Stimulated activated CD4-positive, alpha-beta T cell treated with anti-CD3 and anti-CD28 coated beads, Interleukin-1b, Interleukin-23, amount 100 ng/mL, for 24 hours (primary cell): ENCODE measurements around the gene VSIG10L2.

Experiments used
- DNase-seq, 4 experiments: peaks; one replicate each; pipeline ENCODE4 v3.0.0-alpha.2; 2020; ENCODE audit warnings: low read depth in 4 of 4, low spot score in 1 of 4

Gene VSIG10L2

DNA sequence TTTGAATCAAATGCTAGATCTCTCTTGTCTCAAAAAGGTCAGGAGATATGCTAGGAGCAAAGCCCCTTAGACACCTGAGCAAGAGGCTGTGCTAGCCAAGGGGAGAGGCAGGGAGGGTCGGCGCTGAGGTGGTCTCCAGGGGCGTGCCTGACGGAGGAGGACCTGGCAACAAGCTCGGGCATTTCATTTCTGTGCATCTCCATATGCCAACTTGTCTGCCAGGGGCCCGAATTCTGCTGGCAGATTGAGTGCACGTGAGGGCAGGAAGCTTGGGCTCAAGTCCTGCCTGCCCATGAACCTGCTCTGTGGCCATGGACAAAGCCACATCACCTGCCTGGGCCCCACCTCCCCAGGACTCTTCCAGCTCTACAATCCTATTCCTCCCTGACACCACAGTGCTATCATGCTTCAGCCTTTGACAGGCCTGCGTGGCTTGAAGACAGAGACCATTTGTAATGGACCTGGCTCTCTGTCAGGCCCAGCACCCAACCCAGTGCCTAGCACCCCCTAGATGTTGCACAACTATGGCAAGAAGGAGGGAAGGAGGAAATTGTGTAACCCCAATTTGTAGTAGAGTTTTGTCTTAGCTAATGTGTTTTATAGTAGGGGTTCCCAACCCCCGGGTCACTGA, 16.3 kb upstream of the VSIG10L2 start:
- DNase-seq: no peak

DNA sequence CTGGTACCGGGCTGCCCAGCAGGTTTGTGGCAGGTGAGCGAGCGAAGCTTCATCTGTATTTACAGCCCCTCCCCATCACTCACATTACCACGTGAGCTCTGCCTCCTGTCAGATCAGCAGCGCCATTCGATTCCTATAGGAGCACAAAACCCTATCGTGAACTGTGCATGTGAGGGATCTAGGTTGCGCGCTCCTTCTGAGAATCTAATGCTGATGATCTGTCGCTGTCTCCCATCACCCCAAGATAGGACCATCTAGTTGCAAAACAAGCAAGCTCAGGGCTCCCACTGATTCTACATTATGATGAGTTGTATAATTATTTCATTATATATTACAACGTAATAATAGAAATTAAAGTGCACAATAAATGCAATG, 15.8 kb upstream of the VSIG10L2 start:
- DNase-seq: no peak

DNA sequence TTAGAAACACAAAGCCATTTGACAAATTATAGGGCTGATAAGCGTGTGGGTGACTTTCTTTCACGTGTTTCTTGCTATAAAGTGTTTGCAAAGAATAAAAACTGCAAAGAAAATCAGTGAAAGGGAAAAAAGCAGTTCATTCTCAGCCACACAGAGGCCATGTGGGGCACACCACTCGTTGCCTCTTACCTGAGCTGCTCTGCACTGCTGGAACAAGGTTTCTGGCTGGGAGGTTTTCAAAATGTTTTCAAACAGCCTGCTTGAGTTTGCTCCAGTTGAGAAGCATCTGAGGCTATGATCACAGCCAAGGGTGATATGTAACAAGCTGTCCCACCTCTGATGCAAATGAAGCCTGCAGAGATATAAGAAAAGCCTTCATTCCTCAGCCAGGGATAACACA, 14.7 kb upstream of the VSIG10L2 start:
- DNase-seq: no peak

DNA sequence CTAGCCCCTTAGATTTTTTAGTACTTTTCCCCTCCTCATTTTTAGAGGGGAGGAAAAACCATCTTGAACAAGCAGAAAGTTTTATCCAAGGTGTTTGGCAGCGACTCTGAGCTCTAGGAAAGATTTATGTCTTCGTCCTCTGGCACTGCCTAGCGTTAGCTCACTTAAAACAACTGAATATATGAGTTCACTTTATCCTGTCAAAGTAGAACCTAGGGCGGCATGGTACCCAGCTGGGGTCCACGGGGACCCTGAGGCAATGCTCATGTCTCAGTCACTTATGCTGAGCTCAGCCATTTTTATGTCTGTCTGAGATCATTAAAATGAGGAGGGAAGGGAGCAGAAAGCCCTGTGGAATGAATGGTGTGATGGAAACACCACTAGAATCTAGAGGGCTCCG, 14.2 kb upstream of the VSIG10L2 start:
- no peak for DNase-seq

DNA sequence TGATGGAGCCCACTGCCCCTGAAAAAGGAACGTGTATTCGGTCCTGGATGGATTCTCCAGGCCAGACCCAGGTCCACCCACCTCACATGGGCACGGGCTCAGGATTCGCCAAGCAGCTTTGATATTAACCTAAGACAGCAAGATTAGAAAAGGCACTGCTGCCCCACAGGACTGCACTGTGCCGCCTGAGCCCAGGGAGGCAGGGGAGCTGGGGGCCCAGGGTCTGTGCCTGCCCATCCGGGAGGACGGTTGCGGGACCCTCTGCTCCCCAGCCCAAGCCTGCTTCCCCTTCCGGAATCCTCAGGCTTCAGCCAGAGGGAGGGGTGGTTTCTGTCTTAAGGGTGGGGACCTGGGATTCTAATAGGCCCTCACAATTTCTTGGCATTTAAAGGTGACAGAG, 13.5 kb upstream of the VSIG10L2 start:
- DNase-seq: no peak

DNA sequence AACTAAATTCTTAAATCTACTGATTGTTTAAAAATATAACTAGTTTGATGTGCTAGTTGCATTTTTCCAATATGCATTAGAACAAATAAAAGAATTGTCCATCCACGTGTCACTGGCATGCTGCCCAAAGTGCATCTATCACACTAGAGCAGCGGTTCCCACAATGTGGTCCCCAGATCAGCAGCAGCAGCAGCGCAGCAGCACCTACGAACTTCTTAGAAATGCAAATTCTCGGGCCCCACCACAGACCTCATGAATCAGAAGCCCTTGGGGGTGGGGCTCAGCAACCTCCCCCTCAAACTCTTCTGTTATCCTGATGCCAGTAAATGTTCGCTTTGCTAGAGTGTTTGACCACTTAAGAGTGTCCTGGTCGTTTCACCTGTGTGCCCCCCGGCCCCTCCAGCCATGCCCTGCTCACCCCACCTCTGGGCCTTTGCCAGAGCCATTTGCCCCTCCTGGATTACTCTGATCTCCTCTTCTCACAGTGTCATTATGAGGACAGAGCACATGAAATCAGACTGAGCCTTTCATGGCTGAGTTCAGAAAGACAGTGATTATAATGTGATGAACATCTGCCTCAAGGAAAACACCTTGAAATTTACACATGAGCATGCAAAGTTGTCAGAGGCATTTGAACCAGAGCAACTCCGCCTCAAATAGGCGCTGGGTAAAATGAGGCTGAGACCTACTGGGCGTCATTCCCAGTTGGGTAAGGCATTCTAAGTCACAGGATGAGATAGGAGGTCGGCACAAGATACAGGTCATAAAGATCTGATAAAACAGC, 12.6 kb upstream of the VSIG10L2 start:
- no peak for DNase-seq

DNA sequence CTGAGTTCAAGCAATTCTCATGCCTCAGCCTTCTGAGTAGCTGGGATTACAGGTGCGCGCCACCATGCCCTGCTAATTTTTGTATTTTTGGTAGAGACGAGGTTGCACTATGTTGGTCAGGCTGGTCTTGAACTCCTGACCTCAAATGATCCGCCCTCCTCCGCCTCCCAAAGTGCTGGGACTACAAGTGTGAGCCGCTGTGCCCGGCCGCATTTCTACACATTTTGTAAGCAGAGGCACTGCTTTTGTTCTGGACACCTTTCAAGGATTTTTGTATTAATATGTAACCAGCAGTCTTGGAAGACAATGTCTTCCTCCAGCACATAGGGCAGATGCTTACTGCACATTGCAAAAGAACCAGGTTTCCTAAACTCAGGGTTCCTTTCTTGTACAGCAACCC, 11.4 kb upstream of the VSIG10L2 start:
- DNase-seq: no peak

DNA sequence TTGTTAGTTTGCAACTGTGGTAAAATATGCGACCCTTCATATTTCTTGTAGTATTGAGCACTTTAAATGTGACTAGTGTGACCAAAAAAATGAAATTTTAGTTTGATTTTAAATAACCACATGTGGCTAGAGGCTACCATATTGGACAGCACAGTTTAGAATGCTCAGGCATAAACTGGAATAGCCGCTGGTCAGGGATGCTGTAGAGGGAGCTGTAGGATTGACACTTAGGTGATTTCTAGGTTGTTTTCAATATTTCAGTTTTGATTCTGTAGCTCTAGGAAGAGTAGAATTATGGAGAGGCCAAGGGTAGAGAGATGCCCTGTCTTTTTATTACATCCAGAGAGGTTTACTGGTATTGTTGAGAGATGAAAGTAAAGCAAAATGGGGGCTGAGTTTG, 10.8 kb upstream of the VSIG10L2 start:
- no peak for DNase-seq

DNA sequence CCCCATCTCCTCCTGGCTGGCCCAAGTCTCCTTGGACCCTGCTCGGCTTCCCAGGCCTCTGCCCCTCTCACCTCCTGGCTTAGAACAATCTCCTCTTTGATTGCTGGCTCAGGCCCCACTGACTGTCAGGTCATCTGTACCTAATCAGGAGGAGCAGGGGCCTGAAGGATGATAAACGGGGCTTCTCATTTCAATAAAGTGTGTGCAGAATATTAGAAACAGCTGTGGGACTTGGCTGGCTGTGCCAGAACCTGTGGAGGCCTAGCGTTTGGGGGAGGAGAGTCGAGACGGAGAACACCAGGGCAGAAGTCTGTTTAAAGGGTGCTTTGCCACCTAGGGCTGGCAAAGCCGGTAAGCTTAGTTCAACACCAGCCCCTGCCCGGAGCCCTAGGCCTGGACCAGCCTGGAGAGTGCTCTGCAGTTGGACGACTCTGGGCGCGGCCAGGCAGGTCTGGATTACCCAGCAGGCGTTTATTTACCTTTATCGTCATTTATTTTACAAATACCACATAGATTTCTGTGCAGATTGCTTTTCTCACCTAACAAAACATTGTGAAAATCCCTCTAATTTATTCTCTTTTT, 10.1 kb upstream of the VSIG10L2 start:
- DNase-seq: no peak

DNA sequence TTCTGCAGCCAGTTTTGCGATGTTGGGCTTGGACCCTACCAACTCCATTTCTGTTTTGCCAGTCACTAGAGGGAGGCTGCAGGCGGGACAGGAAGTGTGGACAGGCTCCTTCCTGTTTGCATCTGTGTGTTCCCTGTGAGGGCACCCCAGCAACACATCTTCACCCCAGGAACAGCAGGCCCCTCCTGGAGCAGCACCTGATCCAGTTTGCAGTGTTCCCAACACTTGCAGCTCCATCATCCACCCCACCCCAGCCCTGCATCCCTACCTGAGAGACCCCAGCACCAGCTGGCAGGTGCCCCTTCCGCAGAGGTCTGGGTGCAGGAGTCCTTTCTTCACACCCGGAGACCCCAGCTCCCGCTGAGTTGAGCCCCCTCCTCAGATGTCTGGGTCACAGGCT, 7.4 kb upstream of the VSIG10L2 start:
- no peak for DNase-seq

DNA sequence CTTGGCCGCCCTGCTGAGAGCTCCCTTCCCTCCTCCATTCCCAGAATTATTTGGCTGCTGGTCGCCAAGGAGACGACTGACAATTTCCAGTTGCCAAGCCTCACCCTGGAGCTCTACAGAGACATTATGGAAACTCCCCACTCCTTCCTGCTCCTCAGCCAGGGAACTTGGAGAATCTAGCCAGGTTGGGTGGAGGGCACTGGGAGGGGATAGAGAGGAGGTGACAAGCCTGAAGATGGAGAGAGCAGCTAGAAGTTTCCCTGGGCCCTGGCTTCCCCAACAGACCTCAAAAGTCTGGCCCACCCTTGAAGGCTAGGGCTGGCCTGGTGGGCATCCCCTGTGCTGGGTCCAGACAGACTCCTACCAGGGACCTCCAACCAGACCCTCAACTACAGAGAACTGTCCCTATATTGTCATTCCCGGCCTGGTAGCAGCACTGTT, 6.7 kb upstream of the VSIG10L2 start:
- DNase-seq: no peak

DNA sequence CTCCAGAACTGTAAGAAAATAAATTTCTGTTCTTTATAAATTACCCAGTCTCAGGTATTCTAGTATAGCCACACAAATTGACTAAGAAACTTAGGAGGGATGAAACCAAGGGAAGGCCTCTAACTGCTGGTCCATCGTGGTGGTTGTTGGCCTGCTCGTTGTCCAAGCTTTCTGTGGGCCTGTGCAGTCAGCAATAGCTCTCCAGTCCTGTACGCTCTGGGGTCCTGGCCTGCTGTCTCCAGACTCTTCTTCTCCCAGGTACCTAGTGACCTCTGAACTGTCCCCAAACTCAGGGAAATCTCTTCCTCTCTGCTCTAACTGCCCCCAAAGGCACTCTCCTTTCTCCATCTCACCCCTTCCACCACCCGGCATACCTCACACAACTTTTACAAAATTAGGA, 5.7 kb upstream of the VSIG10L2 start:
- DNase-seq: no peak

DNA sequence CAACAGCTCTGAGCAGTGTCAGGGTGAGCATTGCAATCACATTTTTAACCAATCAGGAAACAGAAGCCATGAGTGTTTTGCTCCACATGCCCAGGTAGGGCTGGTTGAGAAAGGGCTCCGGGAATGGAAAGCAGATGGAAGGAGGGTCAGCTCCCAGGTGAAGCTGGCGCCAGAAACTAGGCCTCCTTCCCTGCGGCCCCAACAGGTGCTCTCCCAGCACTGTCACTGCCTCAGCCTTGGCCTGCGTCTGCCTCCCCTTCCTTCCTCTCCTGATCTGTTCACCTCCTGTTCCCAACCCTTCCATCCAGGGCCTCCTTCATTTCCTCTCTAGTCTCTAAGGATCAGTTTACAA, 4.6 kb upstream of the VSIG10L2 start:
- no peak for DNase-seq

DNA sequence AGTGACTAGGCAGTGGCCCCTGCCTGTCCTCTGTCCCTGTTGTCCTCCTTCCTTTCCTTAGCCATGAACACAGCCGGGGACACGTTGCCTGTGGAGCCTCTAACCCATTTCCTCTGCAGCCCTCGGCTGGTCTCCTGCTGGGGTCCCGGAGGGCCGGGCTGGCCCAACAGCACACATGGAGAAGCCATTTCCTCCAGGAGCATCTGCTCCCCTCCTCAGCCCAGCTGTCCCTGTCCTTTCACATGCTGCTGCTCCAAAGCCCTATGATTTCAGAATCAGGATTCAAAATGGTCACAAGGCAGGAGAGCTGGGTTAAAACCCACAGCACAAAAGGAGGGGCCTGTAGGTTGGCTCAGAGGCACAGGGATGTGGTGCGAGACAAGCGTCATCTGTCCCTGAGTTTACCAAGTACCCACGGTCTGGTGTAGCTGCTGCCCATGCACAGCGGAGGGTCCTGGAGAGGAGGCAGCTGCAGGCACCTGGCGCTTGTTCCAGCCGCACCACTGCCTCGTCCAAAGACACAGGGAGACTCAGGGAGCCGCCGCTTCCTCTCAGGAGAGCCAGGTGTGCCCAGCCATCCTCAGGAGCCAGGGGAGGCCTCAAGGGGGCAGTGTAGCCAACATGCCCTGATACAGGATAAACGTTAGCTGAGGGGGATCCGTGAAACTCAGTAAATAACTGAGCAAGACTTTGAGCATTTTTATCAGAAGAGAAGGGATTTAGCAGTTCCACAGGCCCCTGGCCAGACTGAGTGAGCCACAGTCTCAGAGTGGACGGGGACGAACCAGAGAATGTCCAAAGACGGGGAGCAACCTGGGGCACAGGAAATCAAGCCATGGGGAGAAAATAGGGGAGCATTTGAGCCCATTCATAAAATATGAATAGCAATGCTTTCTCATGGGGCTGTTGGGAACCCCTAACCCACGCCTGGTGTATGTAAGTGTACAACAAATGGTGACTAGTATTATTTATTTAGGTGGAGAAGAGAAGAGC, 3.9 kb upstream of the VSIG10L2 start:
- DNase-seq: peak; percentile 9 to 36 (median 18)

DNA sequence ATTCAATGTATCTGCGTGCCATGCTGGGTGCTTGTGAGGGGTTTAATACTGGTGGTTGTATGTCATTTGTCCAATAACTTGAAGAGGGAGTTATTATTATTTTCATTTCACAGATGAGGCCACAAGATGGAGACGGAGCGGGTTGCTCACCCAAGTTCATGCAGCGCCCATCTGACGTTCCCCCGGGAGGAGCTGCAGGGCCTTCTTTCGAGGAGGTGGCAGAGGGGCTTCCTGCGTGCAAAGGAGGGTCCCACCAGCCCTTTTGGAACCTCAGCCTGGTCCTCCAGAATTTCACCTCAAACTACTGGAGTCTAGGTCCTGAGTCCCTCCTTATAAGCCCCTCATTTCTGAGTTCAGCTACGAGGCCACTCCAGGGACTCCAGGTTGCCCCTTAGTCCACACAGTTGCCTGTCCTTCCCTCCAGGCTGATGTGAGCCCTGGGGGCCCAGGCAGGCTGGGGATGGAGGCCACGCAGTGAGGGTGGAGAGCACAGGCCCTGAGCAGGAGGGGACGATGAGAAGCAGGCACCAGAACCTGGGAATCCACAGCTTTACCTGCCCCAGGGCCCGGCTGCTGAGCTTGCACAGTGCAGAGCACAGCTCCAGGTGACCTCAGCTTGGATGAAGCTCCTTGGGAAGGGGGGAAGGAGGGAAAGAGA, 2.9 kb upstream of the VSIG10L2 start:
- no peak for DNase-seq

DNA sequence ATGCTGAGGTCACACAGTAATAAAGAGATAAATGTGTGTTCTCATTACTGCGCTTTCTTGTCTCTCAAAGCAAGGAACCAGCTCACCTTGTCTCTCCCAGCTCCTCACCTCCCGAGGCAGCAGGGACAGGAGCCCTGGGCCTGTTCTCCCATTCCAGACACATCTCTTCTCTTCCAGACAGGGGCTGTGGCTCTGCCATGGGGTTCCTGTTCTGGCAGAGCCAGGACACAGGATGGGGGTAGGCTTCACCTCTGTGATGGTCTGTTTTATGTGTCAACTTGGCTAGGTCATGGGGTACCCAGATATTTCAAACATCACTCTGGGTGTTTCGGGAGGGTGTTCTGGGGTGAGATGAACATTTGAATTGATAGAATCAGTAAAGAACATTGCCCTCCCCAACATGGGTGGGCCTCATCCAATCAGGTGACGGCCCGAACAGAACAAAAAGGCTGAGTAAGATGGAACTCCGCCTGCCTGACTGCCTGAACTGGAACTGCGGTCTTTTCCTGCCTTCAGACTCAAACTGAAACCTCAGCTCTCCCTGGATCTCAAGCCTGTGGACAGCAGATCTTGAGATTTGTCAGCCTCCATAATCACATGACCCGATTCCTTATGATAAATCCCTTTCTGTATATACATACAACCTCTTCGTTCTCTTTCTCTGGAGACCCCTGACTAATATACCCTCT, 2.0 kb upstream of the VSIG10L2 start:
- DNase-seq: no peak

DNA sequence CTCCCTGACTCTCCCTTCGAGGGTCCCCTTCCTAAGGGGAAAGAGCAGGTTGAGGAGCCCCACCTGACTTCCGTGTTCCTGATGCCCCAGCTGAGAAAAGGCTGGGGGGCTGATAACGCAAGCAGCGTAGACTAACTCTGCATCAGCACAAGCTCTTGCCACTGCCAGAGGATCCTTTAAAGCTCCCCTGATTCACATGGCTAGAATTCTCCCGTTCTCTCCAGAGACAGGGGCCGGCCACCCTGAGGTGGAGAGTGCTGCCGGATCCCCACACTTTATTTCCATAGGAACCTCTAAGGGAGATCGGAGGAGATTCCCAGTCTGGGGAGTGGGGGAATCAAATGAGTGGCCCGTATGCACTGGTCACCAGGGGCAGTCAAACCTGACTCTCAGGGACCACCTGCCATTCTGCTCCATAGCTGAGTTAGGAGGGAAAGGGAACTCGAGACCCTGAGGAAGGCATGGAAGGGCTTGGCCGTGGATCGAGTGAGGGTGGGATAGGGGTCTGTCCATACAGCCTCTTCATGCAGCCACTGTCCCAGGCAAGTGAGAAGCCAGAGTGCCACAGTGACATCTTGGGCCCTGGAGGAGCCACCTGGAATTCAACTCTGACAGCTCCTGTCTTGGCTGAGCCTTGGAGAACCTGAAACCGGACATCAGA, 1.4 kb upstream of the VSIG10L2 start:
- DNase-seq: no peak

DNA sequence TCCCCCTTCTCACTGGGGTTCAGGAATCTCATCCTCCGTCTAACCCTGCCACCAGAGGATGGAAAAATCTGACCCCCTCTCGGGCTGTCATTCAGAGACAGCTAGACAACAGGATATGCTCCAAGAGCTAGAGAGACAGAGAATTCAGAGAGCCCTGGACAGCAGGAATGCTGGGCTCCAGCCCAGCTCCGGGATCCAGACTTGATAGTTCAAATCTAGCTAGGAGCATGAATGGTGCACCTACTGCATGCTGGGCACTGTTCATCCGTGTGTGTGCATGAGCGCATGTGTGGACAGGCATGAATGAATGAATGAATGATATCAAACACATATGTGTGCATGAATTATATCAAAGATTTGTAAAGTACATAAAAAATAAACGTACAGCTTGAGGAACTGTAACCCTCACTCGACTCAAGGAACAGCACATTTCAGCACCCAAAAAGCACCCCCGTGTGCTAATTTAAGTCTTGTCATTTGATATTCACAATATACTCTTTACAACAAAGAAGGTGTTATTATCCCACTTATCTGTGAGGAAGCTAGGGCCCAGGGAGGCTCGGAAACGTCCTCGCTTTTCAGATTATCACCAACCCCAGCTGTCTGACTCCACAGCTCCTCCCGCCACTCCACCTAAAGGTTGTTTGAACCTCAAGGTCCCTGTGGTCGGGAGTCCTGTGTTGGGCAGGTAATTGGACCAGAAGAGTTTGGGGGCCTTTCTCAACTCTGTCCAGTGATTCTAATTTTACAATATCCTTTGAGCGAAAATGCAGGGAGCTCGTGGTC, 640 bp upstream of the VSIG10L2 start:
- DNase-seq: no peak
